GM19372 (cell line): Measurements from ENCODE around the gene NR6A1.

ENCODE experiments used
- ATAC-seq: cut with Tn5 transposase; IDR thresholded peaks from one replicate; pipeline ENCODE4 v1.9.1; 2021; ENCODE audit warnings: mild to moderate bottlenecking, low read depth, moderate library complexity; ENCODE audit not compliant: unreplicated experiment

NR6A1 gene

DNA sequence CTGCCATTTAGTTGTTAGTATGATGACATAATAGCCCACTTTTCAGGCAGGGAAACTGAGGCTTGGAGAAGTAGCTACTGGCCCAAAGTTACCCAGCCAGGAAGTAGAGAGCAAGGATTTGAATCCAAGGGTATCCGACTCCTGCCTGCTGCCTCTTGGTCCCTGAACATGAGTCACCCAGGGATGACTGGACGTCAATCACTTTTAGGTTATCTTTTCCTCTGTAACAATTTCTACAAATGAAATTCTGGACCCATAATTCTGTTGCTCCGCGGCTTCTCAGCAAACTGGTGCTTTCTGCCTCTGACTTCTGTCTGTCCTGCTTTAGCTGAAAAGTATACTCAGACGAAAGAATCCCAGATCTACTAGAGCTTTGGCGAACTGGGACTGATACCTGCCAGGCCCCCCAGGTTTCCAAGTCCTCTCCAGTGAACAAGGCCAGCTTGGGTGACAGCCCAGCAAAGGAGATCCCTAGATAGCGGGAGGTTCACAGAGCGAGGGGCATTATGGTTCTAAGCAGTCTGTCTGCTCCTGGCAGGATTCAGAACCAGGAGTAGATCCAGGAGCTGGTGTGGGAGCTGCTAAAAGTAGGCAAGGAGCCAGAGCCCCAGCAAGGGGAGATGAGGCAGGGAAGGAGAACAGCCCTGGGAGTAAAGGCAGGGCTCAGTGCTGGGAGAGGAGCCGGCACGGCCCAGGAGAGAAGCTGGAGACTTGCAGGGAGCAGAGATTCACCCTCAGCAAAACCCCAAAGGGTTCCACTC lies 26.4 kb upstream of the NR6A1 start:
- ATAC-seq: no peak

DNA sequence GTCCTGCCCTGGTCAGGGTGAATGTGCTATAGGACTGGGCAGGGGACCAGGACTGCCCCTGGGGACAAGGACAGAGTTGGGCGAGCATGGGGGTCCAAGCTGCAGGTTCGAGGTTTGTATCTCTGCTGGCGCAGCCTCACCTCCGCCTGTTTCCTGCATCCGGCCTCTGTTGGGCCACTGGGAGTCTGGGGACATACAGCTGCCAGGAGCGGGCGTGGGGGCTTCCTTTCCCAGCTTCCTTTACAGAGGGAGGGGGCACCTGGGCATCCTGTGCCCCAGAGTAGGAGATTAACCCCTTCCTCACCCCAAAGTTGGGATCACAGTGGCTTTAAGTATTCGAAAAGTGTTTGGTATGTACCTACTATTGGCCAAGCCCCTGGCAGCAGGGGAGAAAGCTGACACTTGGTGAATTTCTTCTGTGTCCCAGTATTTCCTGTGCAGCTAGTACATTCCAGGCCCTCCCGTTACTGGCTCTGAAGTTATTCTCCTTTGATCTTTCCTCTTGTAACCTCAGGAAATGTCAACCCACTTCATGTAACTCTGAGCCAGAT lies 24.8 kb upstream of the NR6A1 start:
- ATAC-seq: no peak

DNA sequence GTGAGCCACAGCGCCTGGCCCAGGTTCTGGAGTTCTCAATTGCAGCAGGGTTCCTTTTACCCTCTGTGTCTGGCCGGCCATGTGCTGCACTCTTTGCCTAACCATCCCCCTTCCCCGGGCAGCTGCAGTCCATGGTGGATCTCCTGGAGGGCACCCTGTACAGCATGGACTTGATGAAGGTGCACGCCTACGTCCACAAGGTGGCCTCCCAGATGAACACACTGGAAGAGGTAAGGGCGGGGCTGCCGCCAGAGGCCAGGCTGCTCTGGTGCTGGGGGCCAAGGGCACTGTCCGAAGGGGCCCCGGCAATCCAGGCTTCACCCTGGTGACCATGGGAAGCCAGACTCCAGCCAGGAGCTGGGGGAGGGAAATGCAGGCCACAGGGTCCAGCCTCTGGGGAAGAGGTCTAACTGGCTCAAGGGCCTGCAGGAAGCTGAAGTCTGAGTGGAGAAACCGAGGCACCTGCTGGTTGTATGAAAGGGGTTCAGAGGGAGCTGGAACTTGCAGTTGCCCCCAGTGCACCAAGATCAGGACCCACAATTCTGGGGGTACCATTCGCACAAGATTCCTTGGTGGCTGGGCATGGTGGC lies 23.9 kb upstream of the NR6A1 start:
- ATAC-seq: no peak

DNA sequence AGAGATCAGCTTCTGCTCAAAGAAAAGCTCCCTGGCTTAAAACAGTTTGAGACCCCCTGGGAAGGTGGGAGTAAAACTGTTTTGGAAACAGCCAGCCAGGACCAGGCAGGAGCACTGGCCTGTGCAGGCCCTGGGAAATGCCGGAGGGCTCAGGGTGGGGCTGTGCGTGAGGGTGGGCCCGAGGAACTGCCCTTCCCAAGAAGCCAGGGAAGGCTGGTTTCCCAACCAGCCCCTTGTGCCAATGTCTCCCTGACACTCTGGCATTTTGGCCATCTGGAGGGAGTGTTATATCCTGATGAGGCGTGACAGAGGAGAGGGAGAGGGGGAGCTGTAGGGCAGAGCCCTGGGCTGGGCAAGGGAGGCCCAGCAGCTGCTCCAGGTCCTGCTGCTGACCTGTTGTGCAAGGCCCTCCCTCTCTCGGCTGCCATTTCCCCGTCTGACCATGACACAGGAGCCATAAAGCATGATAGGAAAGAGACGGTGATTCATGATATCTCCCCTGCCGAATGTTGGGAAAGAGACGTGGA lies 22.0 kb upstream of the NR6A1 start:
- ATAC-seq: no peak

DNA sequence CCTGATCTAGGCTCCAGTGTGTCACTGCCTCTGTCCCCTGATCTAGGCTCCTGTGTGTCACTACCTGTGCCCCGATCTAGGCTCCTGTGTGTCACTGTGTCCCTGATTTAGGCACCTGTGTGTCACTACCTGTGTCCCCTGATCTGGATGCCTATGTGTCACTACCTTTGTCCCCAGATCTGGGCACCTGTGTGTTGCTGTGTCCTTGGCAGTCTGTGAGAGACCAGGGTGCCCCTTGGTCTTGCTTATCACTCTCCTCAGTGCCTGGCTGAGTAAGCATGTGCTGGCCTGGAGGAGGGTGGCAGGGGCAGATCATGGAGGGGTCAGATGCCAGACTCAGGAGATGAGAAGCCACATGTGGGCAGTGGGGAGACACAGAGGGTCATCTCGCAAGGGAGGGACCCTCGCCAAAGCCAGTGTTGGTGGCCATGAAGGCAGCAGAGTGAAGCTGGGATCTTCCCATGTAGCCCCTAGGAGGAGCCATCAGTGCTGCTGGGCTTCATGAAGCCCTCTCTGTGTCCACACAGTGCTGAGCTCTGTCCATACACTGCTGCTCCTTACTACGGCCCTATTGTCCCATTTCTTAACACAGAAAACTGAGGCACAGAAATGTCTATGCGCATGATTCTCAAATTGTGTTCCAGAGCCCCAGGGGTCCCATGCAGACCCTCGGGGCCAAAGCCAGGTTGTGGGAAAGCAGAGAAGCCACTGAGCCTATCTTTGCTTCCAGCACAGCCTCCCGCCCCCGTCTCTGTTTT lies 21.3 kb upstream of the NR6A1 start:
- no peak for ATAC-seq

DNA sequence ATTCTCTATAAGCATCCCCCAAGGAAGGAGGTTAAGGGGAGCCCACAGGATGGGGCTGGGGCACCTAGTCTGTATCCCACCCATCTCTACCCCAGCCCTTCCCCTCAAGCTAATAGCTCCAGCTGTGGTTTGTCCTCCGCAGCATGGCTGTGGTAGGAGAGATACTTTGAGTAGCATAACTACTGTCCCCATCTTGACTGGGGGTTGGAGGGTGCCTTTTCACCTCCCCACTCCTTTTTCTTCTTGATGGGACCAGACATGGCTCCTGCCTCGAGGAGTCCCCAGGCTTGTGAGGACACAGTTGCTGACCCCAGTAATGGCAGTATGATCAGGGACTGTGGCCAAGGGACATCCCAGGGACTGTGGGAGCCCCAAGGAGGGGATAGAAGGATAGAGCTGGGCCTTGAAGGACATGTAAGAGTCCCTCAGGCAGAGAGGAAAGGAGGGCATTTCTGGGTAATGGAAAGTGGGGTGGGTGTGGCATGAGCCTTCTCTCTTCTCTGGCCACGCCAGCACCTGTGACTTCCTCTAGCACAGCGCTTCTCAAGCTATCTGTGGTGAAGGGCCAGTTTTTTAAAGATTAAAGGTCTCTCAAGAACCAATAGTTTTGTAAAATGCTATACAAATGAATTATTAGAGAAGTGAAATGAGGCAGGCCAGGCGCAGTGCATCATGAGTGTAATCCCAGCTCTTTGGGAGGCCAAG lies 19.8 kb upstream of the NR6A1 start:
- no peak for ATAC-seq

DNA sequence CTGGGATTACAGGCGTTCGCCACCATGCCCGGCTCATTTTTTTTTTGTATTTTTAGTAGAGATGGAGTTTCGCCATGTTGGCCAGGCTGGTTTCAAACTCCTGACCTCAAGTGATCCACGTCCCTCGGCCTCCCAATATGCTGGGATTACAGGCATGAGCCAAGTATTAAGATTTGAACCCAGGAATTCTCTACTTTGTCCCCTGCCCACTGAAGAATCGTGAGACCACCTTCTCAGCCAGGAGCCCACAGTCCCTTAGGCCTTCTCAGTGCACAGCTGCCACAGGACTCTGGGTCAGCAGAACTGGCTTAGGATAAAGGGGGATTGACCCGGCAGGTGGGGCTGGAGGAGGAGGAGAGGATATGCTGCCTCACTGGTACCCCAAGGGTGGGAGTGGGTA lies 19.2 kb upstream of the NR6A1 start:
- ATAC-seq: no peak

DNA sequence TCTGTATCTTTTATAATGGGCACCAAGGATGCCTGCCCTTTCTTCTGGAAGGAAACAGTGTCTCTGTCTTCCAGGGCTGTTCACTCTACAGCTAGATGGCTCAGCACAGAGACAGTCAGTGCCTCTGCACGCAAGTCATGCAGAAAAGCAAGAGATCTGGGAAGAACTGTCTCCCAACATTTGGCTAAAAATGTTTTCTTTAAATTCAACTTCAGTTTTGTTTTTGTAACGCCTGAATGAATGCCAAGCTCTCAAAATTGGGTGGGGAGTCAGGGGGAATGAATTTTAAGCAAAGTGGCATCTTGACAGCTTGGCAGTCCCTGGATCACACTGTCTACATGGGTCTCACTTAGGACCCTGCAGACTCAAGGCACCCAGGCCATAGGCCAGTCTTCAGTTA lies 18.4 kb upstream of the NR6A1 start:
- ATAC-seq: no peak

DNA sequence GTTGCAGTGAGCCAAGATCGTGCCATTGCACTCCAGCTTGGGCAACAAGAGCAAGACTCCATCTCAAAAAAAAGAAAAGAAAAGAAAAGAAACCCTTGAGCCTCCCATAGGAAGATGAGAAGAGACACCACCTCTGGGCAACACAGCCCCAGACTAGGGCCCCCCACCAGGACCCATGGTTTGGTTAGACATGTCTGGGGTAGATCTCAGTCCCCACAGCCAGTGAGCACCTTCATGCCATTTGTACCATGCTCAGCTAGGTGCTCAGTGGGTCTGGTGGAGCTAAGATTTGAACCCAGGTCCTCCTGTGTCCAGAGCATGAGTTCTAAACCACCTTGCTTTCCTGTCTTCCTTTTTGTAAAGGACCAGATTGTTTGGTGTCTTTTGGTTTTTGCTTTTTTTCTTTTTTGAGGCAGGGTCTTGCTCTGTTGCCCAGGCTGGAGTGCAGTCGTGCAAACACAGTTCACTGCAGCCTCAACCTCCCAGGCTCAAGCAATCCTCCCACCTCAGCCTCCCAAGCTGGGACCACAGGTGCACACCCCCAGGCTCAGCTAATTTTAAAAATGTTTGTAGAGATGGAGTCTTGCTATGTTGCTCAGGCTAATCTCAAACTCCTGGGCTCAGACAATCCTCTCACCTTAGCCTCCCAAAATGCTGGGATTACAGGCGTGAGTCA lies 17.6 kb upstream of the NR6A1 start:
- ATAC-seq: no peak

DNA sequence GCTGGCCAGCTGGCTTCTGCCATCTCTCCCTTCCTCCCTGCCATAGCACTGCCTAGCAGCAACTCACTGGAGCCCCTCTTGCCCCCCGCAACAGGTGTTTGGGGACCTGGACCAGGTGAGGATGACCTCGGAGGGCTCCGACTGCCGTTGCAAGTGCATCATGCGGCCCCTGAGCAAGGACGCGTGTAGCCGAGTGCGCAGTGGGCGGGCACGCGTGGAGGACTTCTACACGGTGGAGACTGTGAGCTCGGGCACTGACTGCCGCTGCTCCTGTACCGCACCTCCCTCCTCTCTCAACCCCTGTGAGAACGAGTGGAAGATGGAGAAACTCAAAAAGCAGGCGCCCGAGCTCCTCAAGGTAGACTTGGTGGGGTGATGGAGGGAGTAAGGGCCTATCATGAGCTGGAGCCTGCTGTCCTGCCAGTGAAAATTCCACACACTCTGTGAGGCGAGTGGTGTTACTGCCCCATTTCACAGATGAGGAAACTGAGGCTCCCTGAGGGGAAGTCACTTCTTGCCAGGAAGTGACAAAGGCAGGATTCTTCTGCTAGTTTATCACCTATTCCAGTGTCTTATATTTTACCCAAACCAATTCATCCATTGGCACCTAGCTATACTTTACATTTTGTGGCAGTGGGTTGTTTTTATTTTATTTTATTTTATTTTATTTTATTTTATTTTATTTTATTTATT lies 15.9 kb upstream of the NR6A1 start:
- no peak for ATAC-seq

DNA sequence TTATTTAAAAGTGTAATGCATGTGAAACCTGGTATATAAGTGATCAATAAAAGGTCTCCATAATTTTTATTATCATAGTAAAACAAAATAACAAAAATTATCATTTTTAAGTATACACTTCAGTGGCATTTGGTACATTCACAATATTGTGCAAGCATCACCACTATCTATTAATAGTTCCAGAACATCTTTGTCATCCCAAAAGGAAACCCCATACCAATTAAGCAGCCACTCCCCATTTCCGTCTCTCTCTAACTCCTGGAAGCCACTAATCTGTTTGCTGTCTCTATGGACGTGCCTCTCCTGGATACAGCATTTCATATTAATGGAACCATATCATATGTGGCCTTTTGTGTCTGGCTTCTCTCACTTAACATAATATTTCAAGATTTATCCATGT lies 13.4 kb upstream of the NR6A1 start:
- ATAC-seq: no peak

DNA sequence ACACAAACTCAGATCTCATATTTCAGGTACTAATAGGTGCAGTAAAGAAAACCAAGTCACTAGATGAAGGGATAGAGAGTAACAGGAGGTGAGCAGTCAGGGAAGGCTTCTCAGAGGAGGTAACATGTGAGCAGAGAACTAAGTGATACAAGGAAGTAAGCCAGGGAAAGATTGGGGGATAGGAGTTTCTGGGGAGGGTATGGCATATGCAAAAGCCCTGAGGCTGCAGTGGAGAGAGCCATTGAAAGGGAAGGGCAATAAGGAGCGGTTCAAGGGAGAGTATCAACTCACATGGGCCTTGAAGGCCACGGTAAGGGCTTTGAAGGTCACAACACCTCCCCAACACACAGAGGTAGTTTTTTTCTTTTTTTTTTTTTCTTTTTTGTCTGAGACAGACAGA lies 12.7 kb upstream of the NR6A1 start:
- ATAC-seq: no peak

GRCh38 chr9:124782661-124783574 lies 11.8 kb upstream of the NR6A1 start:
- no peak for ATAC-seq

DNA sequence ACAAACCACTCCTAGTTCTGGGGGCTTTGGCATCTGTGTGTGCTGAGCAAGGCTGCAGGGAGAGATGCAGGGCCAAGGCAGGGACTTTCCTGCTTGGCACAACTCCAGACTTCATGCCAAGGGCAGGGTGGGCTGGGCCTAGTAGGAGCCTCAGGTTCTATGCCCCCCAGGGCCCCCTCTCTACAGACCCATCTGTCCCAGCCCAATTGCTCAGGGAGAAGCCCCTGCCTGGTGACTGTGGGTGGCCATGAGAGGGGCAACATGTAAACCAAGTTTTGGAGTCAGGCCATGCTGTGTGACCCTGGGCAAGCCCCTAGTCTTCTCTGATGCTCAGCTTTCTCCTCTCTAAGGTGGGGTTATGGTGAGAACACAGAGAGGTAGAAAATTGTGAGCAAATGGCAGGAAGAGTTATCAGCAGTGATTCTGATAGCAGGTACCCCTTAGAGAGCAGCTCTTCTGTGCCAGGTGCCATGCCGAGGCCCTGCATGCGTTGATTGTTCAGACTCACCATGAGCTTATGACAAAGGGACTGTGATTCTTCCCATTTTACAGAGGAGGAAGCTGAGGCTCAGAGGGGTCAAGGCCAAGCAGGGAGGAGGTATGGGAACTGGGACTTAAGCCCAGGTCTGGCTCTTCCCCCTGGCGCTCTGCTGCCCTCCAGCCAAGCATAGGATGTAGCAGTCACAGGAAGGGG lies 11.0 kb upstream of the NR6A1 start:
- no peak for ATAC-seq

- ATAC-seq: no peak
Measured at GRCh38 chr9:124780757-124781151, 9.6 kb upstream of the NR6A1 start.

GRCh38 chr9:124780060-124780756 lies 9.1 kb upstream of the NR6A1 start:
- ATAC-seq: no peak

DNA sequence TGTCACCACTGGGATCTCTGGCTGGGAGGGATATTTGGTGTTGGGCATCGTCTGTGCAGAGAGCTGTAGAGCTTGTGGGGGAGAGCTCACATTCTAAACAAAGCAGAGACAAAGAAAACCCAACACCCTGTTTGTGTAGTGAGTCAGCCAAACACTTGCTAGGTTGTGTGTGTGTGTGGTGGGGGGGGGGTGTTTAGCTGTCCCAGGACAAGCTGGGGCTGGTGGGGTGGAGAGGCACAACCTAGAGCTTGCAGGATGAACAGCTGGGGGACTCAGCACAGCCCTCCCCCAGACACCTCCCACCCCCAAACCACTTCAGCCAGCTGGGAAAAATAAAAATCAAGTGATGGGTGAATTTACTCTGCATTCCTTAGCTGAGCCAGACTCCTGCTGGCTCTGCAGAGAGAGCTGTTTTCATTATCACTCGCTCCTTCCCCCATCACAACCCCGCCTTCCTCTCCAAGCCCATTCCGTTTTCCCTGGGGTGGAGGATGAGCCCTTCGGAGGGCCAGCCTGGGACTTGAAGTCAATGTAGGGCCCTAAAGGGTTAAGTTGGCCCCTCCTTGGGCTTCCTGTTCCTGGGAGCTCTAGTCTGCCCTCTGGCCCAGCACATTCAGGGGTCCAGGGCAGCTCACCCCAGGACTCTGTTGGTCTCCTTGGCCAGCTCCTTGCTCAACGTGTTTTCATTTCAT lies 8.4 kb upstream of the NR6A1 start:
- ATAC-seq: no peak
